ENCODE results near the gene CDH6.

The CDH6 gene

GRCh38 chr5:31153521-31153920, 40.0 kb upstream of the CDH6 start:
- H3K9me3 ChIP-seq (ENCODE audit: insufficient read depth, low read depth, low read length) = no peaks in the 10 kb centered on the region
- H3K36me3 ChIP-seq (ENCODE audit: insufficient read depth, low read length) = no peaks in the 10 kb centered on the region
- H4K20me1 ChIP-seq (ENCODE audit: insufficient read depth, low read length, poor library complexity, severe bottlenecking) = no peaks in the 10 kb centered on the region
- no peaks in the 10 kb centered on the region for H3K4me1 ChIP-seq (ENCODE audit: insufficient read depth, low read length, poor library complexity, severe bottlenecking)
- no peak overlapping the region for H3K4me2 ChIP-seq (ENCODE audit: low read depth, low read length, poor library complexity, severe bottlenecking)
- TF ChIP-seq EZH2phosphoT487 (IDR thresholded peaks at IDR 0.05; ENCODE audit: borderline replicate concordance) = no peak
- TF ChIP-seq CTCF (conservative IDR thresholded peaks at IDR 0.05; ENCODE audit: low read length) = no peak
- no peaks in the 10 kb centered on the region for H3K9me2 ChIP-seq (replicated peaks; ENCODE audit: low read depth, low read length)
- no peaks in the 10 kb centered on the region for H3K79me2 ChIP-seq (ENCODE audit: insufficient read depth, low read length)
- H2AFZ ChIP-seq (ENCODE audit: low read length) = no peak overlapping the region
- H3F3A ChIP-seq (ENCODE audit: low read depth) = no peaks in the 10 kb centered on the region
- H3K27me3 ChIP-seq (ENCODE audit: insufficient read depth, low read length, poor library complexity, severe bottlenecking) = no peaks in the 10 kb centered on the region
- H3K4me3 ChIP-seq (ENCODE audit: low read length, poor library complexity, severe bottlenecking) = no peak overlapping the region
- no peak overlapping the region for H3K9ac ChIP-seq (ENCODE audit: low read depth, low read length, poor library complexity, severe bottlenecking)

- Histone ChIP-seq H3K4me2 (ENCODE audit: low read depth, low read length, poor library complexity, severe bottlenecking) (no peak overlapping the region), H3K9me2 (replicated peaks; ENCODE audit: low read depth, low read length) (no peaks in the 10 kb centered on the region), H3K79me2 (ENCODE audit: insufficient read depth, low read length) (no peaks in the 10 kb centered on the region), H3K4me3 (ENCODE audit: low read length, poor library complexity, severe bottlenecking) (no peak overlapping the region), H3F3A (ENCODE audit: low read depth) (no peaks in the 10 kb centered on the region), H3K27me3 (ENCODE audit: insufficient read depth, low read length, poor library complexity, severe bottlenecking) (no peaks in the 10 kb centered on the region), H4K20me1 (ENCODE audit: insufficient read depth, low read length, poor library complexity, severe bottlenecking) (no peaks in the 10 kb centered on the region), H3K9ac (ENCODE audit: low read depth, low read length, poor library complexity, severe bottlenecking) (no peak overlapping the region), H3K4me1 (ENCODE audit: insufficient read depth, low read length, poor library complexity, severe bottlenecking) (no peaks in the 10 kb centered on the region), H3K36me3 (ENCODE audit: insufficient read depth, low read length) (no peaks in the 10 kb centered on the region), H2AFZ (ENCODE audit: low read length) (no peak overlapping the region), H3K9me3 (ENCODE audit: insufficient read depth, low read depth, low read length) (no peaks in the 10 kb centered on the region)
- TF ChIP-seq EZH2phosphoT487 (IDR thresholded peaks at IDR 0.05; ENCODE audit: borderline replicate concordance) (no peak), CTCF (conservative IDR thresholded peaks at IDR 0.05; ENCODE audit: low read length) (no peak)
Observed at GRCh38 chr5:31156631-31157160, 36.8 kb upstream of the CDH6 start.

DNA sequence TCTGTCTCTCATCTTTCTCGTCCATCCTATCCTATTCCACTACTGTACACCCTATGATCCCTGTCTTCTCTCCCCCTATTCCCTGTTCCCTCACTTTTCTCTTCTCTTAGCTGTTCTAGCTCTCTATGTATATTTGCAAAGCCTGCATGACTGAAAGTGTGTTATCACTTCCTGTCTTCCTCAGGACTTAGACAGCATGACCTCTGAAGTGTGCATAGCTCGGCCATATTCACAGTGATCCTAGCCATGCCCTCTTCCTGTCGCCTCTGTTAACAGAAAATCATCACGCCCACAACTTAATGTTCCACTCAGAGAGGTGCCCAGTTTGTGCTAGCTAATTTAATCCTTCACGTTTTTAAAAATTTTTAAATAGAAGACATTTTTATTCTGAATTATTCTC, 35.8 kb upstream of the CDH6 start:
- no peak overlapping the region for H3K9ac ChIP-seq (ENCODE audit: low read depth, low read length, poor library complexity, severe bottlenecking)
- H3K9me3 ChIP-seq (ENCODE audit: insufficient read depth, low read depth, low read length) = no peaks in the 10 kb centered on the region
- no peak for TF ChIP-seq EZH2phosphoT487 (IDR thresholded peaks at IDR 0.05; ENCODE audit: borderline replicate concordance)
- TF ChIP-seq CTCF (conservative IDR thresholded peaks at IDR 0.05; ENCODE audit: low read length) = no peak
- H3K79me2 ChIP-seq (ENCODE audit: insufficient read depth, low read length) = no peaks in the 10 kb centered on the region
- H3K4me1 ChIP-seq (ENCODE audit: insufficient read depth, low read length, poor library complexity, severe bottlenecking) = no peaks in the 10 kb centered on the region
- H3K4me2 ChIP-seq (ENCODE audit: low read depth, low read length, poor library complexity, severe bottlenecking) = peak overlapping the region; percentile 26
- H3K4me3 ChIP-seq (ENCODE audit: low read length, poor library complexity, severe bottlenecking) = no peak overlapping the region
- peak overlapping the region; percentile 59 for H2AFZ ChIP-seq (ENCODE audit: low read length)
- no peaks in the 10 kb centered on the region for H3K9me2 ChIP-seq (replicated peaks; ENCODE audit: low read depth, low read length)
- H3K27me3 ChIP-seq (ENCODE audit: insufficient read depth, low read length, poor library complexity, severe bottlenecking) = no peaks in the 10 kb centered on the region
- H3K36me3 ChIP-seq (ENCODE audit: insufficient read depth, low read length) = no peaks in the 10 kb centered on the region
- H3F3A ChIP-seq (ENCODE audit: low read depth) = no peaks in the 10 kb centered on the region
- H4K20me1 ChIP-seq (ENCODE audit: insufficient read depth, low read length, poor library complexity, severe bottlenecking) = no peaks in the 10 kb centered on the region

All from Loucy (cell line).